OCI-LY7 (cell line): ENCODE measurements around the gene PELI2. TPM values are rescaled to one million over a fixed set of nuclear protein-coding genes. Genes with fewer than 3 reads are reported as not detected.

Experiments
- BruUV-seq: library from RNA; stranded (reverse); fragments of 400-500 nt; replicated peaks from 2 replicates; lab custom pipeline; 2021; lab: Mats Ljungman, UMichigan
- CTCF ChIA-PET: fragments of 300-600 bp; sonication (Branson Sonifier 250); formaldehyde crosslinking; loops from one replicate; lab custom pipeline; 2022; ENCODE audit warnings: antibody characterized with exemption; ENCODE audit not compliant: unreplicated experiment; lab: Charles Lee
- POLR2A ChIA-PET: fragments of 300-600 bp; sonication (Branson Sonifier 250); formaldehyde crosslinking; loops from one replicate; lab custom pipeline; 2022; ENCODE audit warnings: antibody characterized with exemption; lab: Charles Lee
- DNase-seq: peaks from one replicate; pipeline ENCODE4 v3.0.0-alpha.2; 2015; ENCODE audit warnings: low spot score
- H2AFZ ChIP-seq: fragments of 200-600 bp; sonication (generic), shearing (Covaris generic); 2 replicates; pipeline ENCODE4 v1.6.1; 2014; ENCODE audit warnings: mild to moderate bottlenecking, antibody characterized with exemption, low read length, moderate library complexity
- H3K27ac ChIP-seq: fragments of 200-600 bp; sonication (generic); 2 replicates; pipeline ENCODE4 v1.5.1; 2014; ENCODE audit warnings: mixed run types, low read depth, mild to moderate bottlenecking, moderate library complexity, low read length, inconsistent platforms; ENCODE audit not compliant: poor library complexity, severe bottlenecking
- H3K36me3 ChIP-seq: fragments of 200-600 bp; sonication (generic); 2 replicates; pipeline ENCODE4 v1.6.1; 2014; ENCODE audit warnings: mild to moderate bottlenecking, antibody characterized with exemption, low read length, moderate library complexity, mixed read lengths; ENCODE audit not compliant: insufficient read depth
- H3K4me1 ChIP-seq: fragments of 200-600 bp; sonication (generic); 2 replicates; pipeline ENCODE4 v1.5.1; 2014; ENCODE audit warnings: mild to moderate bottlenecking, low read length; ENCODE audit not compliant: insufficient read depth, poor library complexity, severe bottlenecking
- H3K4me2 ChIP-seq: fragments of 200-600 bp; sonication (generic); 2 replicates; pipeline ENCODE4 v1.6.1; 2014; ENCODE audit warnings: mild to moderate bottlenecking, low read length
- H3K4me3 ChIP-seq: fragments of 200-600 bp; sonication (generic); 2 replicates; pipeline ENCODE4 v1.5.1; 2014; ENCODE audit warnings: mild to moderate bottlenecking, low read depth, low read length; ENCODE audit not compliant: poor library complexity, severe bottlenecking
- H3K79me2 ChIP-seq: fragments of 200-600 bp; sonication (generic); 2 replicates; pipeline ENCODE4 v1.6.1; 2016; ENCODE audit warnings: low read depth, mild to moderate bottlenecking, low read length, moderate library complexity, mixed read lengths; ENCODE audit not compliant: insufficient read depth
- H3K9me2 ChIP-seq: fragments of 200-600 bp; sonication (generic); 2 replicates; pipeline ENCODE4 v1.6.1; 2016; ENCODE audit warnings: mild to moderate bottlenecking, low read length, mixed read lengths; ENCODE audit not compliant: insufficient read depth
- H3K9me3 ChIP-seq: fragments of 200-600 bp; sonication (generic); 2 replicates; pipeline ENCODE4 v1.6.1; 2014; ENCODE audit warnings: mild to moderate bottlenecking, mixed run types, low read length, mixed read lengths
- H4K20me1 ChIP-seq: fragments of 200-600 bp; sonication (generic); 2 replicates; pipeline ENCODE4 v1.6.1; 2014; ENCODE audit warnings: mild to moderate bottlenecking, antibody characterized with exemption, low read length, moderate library complexity, mixed read lengths; ENCODE audit not compliant: insufficient read depth
- CTCF ChIP-seq: fragments of 200-600 bp; sonication (generic); conservative IDR thresholded peaks from 2 replicates; pipeline ENCODE4 v1.5.1; 2014; ENCODE audit warnings: mild to moderate bottlenecking, antibody characterized with exemption, low read length, moderate library complexity, mixed read lengths
- EZH2phosphoT487 ChIP-seq: fragments of 200-600 bp; sonication (generic); IDR thresholded peaks from 2 replicates; pipeline ENCODE4 v1.6.1; 2018; ENCODE audit warnings: low read depth, borderline replicate concordance, mild to moderate bottlenecking, mixed run types, antibody characterized with exemption, low read length, moderate library complexity, mixed read lengths
- intact Hi-C: fragments of 100-400 bp; cut with micrococcal nuclease; formaldehyde crosslinking; loops from one replicate; pipeline ENCODE4 v1.10.0; 2022; ENCODE audit not compliant: unreplicated experiment
- total RNA-seq, 2 experiments: library from RNA; depleted of rRNA in 1 of 2; stranded (reverse); fragments of >200 nt in 1 of 2; shearing (Covaris generic) in 1 of 2; gene quantifications; 2 replicates each; pipeline ENCODE4 v1.2.3, GENCODE V29; 2014 to 2022

PELI2 gene
- total RNA-seq, 2 experiments from 2014 or later: 2.8 to 3.8 TPM

DNA sequence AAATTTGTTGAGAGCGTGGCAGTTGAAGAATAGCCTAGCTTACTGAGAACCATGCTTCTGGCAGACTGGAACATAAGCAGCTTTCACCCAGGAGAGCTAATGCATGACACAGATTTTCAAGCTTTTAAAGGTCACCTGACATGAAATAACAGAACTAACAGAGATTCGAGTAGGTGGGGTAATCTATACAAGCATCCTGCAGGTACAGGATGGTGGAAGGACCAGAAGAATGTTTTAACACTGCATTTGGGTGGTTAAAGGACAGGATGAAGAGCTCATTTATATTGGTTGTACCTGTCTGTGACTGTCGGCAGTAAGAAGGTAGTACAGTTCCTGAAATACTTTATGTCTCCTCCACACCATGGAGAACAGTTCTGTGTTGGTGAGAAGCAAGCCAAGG lies 8.9 kb downstream of the PELI2 start:
- ChIA-PET CTCF (no interaction called here), POLR2A (interaction anchor here (0.7 kb wide), 1 partner anchor 19 kb away, joined by 3 read pairs; no protein-coding TSS in a partner anchor)
- BruUV-seq: no TSS peak

GRCh38 chr14:56129092-56129491 lies 10.9 kb downstream of the PELI2 start:
- no peaks in the 10 kb centered on the region for H3K9me2 ChIP-seq
- no peaks in the 10 kb centered on the region for H3K4me1 ChIP-seq
- no peak overlapping the region for H2AFZ ChIP-seq
- H3K27ac ChIP-seq: no peak overlapping the region
- no TSS peak for BruUV-seq
- ChIA-PET CTCF (no interaction called here), POLR2A (no interaction called here)
- no peaks in the 10 kb centered on the region for H3K9me3 ChIP-seq
- H3K4me3 ChIP-seq: no peak overlapping the region
- no peak overlapping the region for H3K4me2 ChIP-seq
- H3K79me2 ChIP-seq: no peaks in the 10 kb centered on the region
- DNase-seq: no peak
- no peaks in the 10 kb centered on the region for H4K20me1 ChIP-seq
- intact Hi-C loops: no loop called here
- H3K36me3 ChIP-seq: no peaks in the 10 kb centered on the region
- no peak for TF ChIP-seq CTCF
- TF ChIP-seq EZH2phosphoT487: no peak

More for the DNA sequence above, 8.9 kb downstream of the PELI2 start:
- no peaks in the 10 kb centered on the region; the same call in 1 of the 2 replicates for H4K20me1 ChIP-seq
- intact Hi-C loops: no loop called here
- H3K4me2 ChIP-seq: no peak overlapping the region
- H2AFZ ChIP-seq: no peak overlapping the region
- H3K4me1 ChIP-seq: no peaks in the 10 kb centered on the region
- no peak for DNase-seq
- no peak overlapping the region for H3K4me3 ChIP-seq
- no peaks in the 10 kb centered on the region for H3K9me3 ChIP-seq
- no peaks in the 10 kb centered on the region for H3K79me2 ChIP-seq
- H3K9me2 ChIP-seq: no peaks in the 10 kb centered on the region
- H3K27ac ChIP-seq: no peak overlapping the region
- TF ChIP-seq CTCF (no peak), EZH2phosphoT487 (no peak)
- H3K36me3 ChIP-seq: no peaks in the 10 kb centered on the region

DNA sequence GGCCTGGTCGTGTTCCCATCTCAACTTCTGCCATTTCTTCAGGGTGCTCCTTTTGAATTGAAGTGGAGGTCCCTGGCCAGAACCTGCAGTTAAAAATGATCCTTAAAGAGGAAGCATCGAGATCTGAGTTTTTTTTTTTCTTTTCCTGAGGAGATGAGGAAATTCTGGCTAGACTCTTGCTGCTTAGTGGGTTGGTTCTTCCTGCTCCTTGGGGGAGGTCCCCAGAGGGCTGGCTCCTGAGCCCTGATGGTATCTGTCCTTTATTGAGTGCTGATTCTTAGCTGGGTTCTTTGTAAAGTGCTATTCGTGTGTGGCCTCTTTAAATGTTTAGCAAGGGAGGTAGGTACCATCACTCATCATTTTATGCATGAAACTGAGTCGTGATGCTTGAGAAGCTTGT lies 11.7 kb downstream of the PELI2 start:
- no peak for DNase-seq
- no peak for TF ChIP-seq CTCF
- TF ChIP-seq EZH2phosphoT487: no peak
- no peak overlapping the region for H3K27ac ChIP-seq
- no peaks in the 10 kb centered on the region for H3K9me2 ChIP-seq
- no peak overlapping the region for H3K4me3 ChIP-seq
- H3K36me3 ChIP-seq: no peaks in the 10 kb centered on the region
- POLR2A ChIA-PET: no interaction called here
- no peaks in the 10 kb centered on the region for H4K20me1 ChIP-seq
- intact Hi-C loops: no loop called here
- no TSS peak for BruUV-seq
- H3K79me2 ChIP-seq: no peaks in the 10 kb centered on the region
- no peaks in the 10 kb centered on the region for H3K9me3 ChIP-seq
- CTCF ChIA-PET: no interaction called here
- H3K4me1 ChIP-seq: no peaks in the 10 kb centered on the region
- H3K4me2 ChIP-seq: no peak overlapping the region
- H2AFZ ChIP-seq: no peak overlapping the region
